Measurements from ENCODE around the gene KRTAP10-2.
"Not testable (repeated sequence)": the region's sequence is repeated elsewhere in the genome, so short reads cannot be mapped to it uniquely, and the experiment has no call there.

Gene KRTAP10-2

GRCh38 chr21:44575307-44576024 is 24.2 kb upstream of the KRTAP10-2 start:
- TF ChIP-seq ZNF274 (IDR thresholded peaks at IDR 0.05; ENCODE audit: low read depth, low read length): no peak
- no peak overlapping the region for H3K4me3 ChIP-seq (ENCODE audit: low read length)

GRCh38 chr21:44574457-44575306 is 23.4 kb upstream of the KRTAP10-2 start:
- TF ChIP-seq ZNF274 (IDR thresholded peaks at IDR 0.05; ENCODE audit: low read depth, low read length): no peak
- H3K4me3 ChIP-seq (ENCODE audit: low read length): no peak overlapping the region

GRCh38 chr21:44573630-44574456 is 22.5 kb upstream of the KRTAP10-2 start, which contains the start of gene KRTAP10-4:
TSS of gene KRTAP10-4 (plus strand) at chr21:44573729. CDS start at chr21:44573759, 30 bp downstream.
- not testable (repeated sequence) for H3K4me3 ChIP-seq (ENCODE audit: low read length)

GRCh38 chr21:44572959-44573583 is 21.8 kb upstream of the KRTAP10-2 start:
- no peak for TF ChIP-seq ZNF274 (IDR thresholded peaks at IDR 0.05; ENCODE audit: low read depth, low read length)

GRCh38 chr21:44571844-44572782 is 20.8 kb upstream of the KRTAP10-2 start:
- no peak for TF ChIP-seq ZNF274 (IDR thresholded peaks at IDR 0.05; ENCODE audit: low read depth, low read length)
- no peak overlapping the region for H3K4me3 ChIP-seq (ENCODE audit: low read length)

More at GRCh38 chr21:44572959-44573583, 21.8 kb upstream of the KRTAP10-2 start:
- no peak overlapping the region for H3K4me3 ChIP-seq (ENCODE audit: low read length)

GRCh38 chr21:44571296-44571695 is 20.0 kb upstream of the KRTAP10-2 start:
- H3K4me3 ChIP-seq (ENCODE audit: low read length): no peak overlapping the region
- no peak for TF ChIP-seq ZNF274 (IDR thresholded peaks at IDR 0.05; ENCODE audit: low read depth, low read length)

GRCh38 chr21:44569861-44570517 is 18.7 kb upstream of the KRTAP10-2 start:
- H3K4me3 ChIP-seq (ENCODE audit: low read length): no peak overlapping the region
- TF ChIP-seq ZNF274 (IDR thresholded peaks at IDR 0.05; ENCODE audit: low read depth, low read length): no peak

- TF ChIP-seq ZNF274 (IDR thresholded peaks at IDR 0.05; ENCODE audit: low read depth, low read length): no peak
Observed at GRCh38 chr21:44568667-44569556, 17.6 kb upstream of the KRTAP10-2 start.

GRCh38 chr21:44568261-44568660 is 17.0 kb upstream of the KRTAP10-2 start:
- H3K4me3 ChIP-seq (ENCODE audit: low read length): no peak overlapping the region
- TF ChIP-seq ZNF274 (IDR thresholded peaks at IDR 0.05; ENCODE audit: low read depth, low read length): no peak

More at GRCh38 chr21:44568667-44569556, 17.6 kb upstream of the KRTAP10-2 start:
- H3K4me3 ChIP-seq (ENCODE audit: low read length): no peak overlapping the region

GRCh38 chr21:44567481-44568171 is 16.3 kb upstream of the KRTAP10-2 start:
- H3K4me3 ChIP-seq (ENCODE audit: low read length): no peak overlapping the region
- TF ChIP-seq ZNF274 (IDR thresholded peaks at IDR 0.05; ENCODE audit: low read depth, low read length): no peak

GRCh38 chr21:44566403-44566802 is 15.1 kb upstream of the KRTAP10-2 start:
- H3K4me3 ChIP-seq (ENCODE audit: low read length): no peak overlapping the region
- no peak for TF ChIP-seq ZNF274 (IDR thresholded peaks at IDR 0.05; ENCODE audit: low read depth, low read length)
